Muscle of arm (tissue), 12 donors: ENCODE measurements around the gene ZDHHC11. TPM values are rescaled to one million over a fixed set of nuclear protein-coding genes. Genes with fewer than 3 reads are reported as not detected.
"Not testable (repeated sequence)": the region's sequence is repeated elsewhere in the genome, so short reads cannot be mapped to it uniquely, and the experiment has no call there.

Experiments
- DNase-seq: peaks from one replicate; pipeline ENCODE4 v3.0.0-alpha.2; 2013
- polyA plus RNA-seq, 12 donors: library from polyadenylated mRNA; unstranded; fragments of 120-200 nt; gene quantifications; one replicate each; pipeline ENCODE4 v1.2.1, GENCODE V29; 2013; ENCODE audit not compliant: insufficient read length in 12 of 12

ZDHHC11 gene
- polyA plus RNA-seq, 12 donors, result 4.7 to 25.3 (median 9.1) TPM; not detected in 1

- DNase-seq, result not testable (repeated sequence)
Observed at GRCh38 chr5:845031-845675, 5.6 kb downstream of the ZDHHC11 start.

- DNase-seq, result not testable (repeated sequence)
Observed at GRCh38 chr5:844426-844825, 6.4 kb downstream of the ZDHHC11 start.

GRCh38 chr5:843926-844325 is 6.9 kb downstream of the ZDHHC11 start:
- not testable (repeated sequence) for DNase-seq

GRCh38 chr5:843371-843770 is 7.4 kb downstream of the ZDHHC11 start:
- DNase-seq, result not testable (repeated sequence)

GRCh38 chr5:842402-843221 is 8.2 kb downstream of the ZDHHC11 start:
- DNase-seq, result not testable (repeated sequence)

- DNase-seq, result not testable (repeated sequence)
Observed at GRCh38 chr5:841531-842401, 9.0 kb downstream of the ZDHHC11 start.

- DNase-seq, result not testable (repeated sequence)
Observed at GRCh38 chr5:840974-841435, 9.8 kb downstream of the ZDHHC11 start.

- not testable (repeated sequence) for DNase-seq
Observed at GRCh38 chr5:840118-840973, 10.4 kb downstream of the ZDHHC11 start.

GRCh38 chr5:838431-838851 is 12.3 kb downstream of the ZDHHC11 start:
- DNase-seq, result not testable (repeated sequence)

- not testable (repeated sequence) for DNase-seq
Observed at GRCh38 chr5:837621-838121, 13.1 kb downstream of the ZDHHC11 start.

GRCh38 chr5:835933-836612 is 14.7 kb downstream of the ZDHHC11 start:
- DNase-seq, result not testable (repeated sequence)

GRCh38 chr5:834013-834412 is 16.8 kb downstream of the ZDHHC11 start:
- DNase-seq, result not testable (repeated sequence)

GRCh38 chr5:828194-828593 is 22.6 kb downstream of the ZDHHC11 start:
- DNase-seq, result not testable (repeated sequence)

- not testable (repeated sequence) for DNase-seq
Observed at GRCh38 chr5:825544-825943, 25.2 kb downstream of the ZDHHC11 start.

GRCh38 chr5:821504-821903 is 29.3 kb downstream of the ZDHHC11 start:
- no peak for DNase-seq

- DNase-seq, result no peak
Observed at GRCh38 chr5:820245-820644, 30.5 kb downstream of the ZDHHC11 start.

- no peak for DNase-seq
Observed at GRCh38 chr5:819078-819477, 31.7 kb downstream of the ZDHHC11 start.

- no peak for DNase-seq
Observed at GRCh38 chr5:816176-816575, 34.6 kb downstream of the ZDHHC11 start.

- no peak for DNase-seq
Observed at GRCh38 chr5:815449-815848, 35.3 kb downstream of the ZDHHC11 start.

GRCh38 chr5:813575-813974 is 37.2 kb downstream of the ZDHHC11 start:
- not testable (repeated sequence) for DNase-seq
